HL-60 (cell line): ENCODE results near the gene RSU1.

Experiments
- DNase-seq, 2 experiments: peaks; one replicate each; pipeline ENCODE4 v3.0.0-alpha.2; 2010 to 2020; ENCODE audit warnings: low read depth in 1 of 2, low spot score in 1 of 2
- H3K27ac ChIP-seq: fragments of 250-450 bp; sonication (Bioruptor Pico); replicated peaks from 2 replicates; pipeline ENCODE4 v1.5.1; 2020; ENCODE audit warnings: mild to moderate bottlenecking, moderate library complexity
- H3K27me3 ChIP-seq: fragments of 250-450 bp; sonication (Bioruptor Pico); 2 replicates; pipeline ENCODE4 v1.5.1; 2021; ENCODE audit warnings: mild to moderate bottlenecking, moderate library complexity; ENCODE audit not compliant: insufficient read depth, poor library complexity, severe bottlenecking
- H3K4me3 ChIP-seq: replicated peaks from 2 replicates; pipeline ENCODE4 v1.5.1; 2011; ENCODE audit warnings: mild to moderate bottlenecking, control low read depth, low read length; ENCODE audit not compliant: insufficient read depth
- CTCF ChIP-seq: IDR thresholded peaks from one replicate; pipeline ENCODE4 v1.5.1; 2011; ENCODE audit warnings: low read length, control low read depth, inconsistent platforms; ENCODE audit not compliant: insufficient read depth
- GABPA ChIP-seq: IDR thresholded peaks from 2 replicates; pipeline ENCODE4 v1.6.1; 2012; ENCODE audit warnings: low read depth
- POLR2AphosphoS5 ChIP-seq: IDR thresholded peaks from 2 replicates; pipeline ENCODE4 v1.6.1; 2012; ENCODE audit warnings: low read depth
- REST ChIP-seq: IDR thresholded peaks from 2 replicates; pipeline ENCODE4 v1.6.1; 2012; ENCODE audit warnings: low read depth; ENCODE audit not compliant: insufficient replicate concordance
- SPI1 ChIP-seq: IDR thresholded peaks from 2 replicates; pipeline ENCODE4 v1.6.1; 2012; ENCODE audit warnings: low read depth, mild to moderate bottlenecking, borderline replicate concordance

RSU1 gene

GRCh38 chr10:16863766-16864165 lies 46.5 kb upstream of the RSU1 start:
- TF ChIP-seq CTCF (no peak), SPI1 (no peak), REST (no peak), GABPA (no peak), POLR2AphosphoS5 (no peak)
- no peak overlapping the region for H3K4me3 ChIP-seq

GRCh38 chr10:16857419-16857818 lies 40.2 kb upstream of the RSU1 start:
- TF ChIP-seq GABPA (no peak), CTCF (no peak), SPI1 (no peak), POLR2AphosphoS5 (no peak), REST (no peak)
- no peak for DNase-seq
- Histone ChIP-seq H3K27ac (no peak overlapping the region), H3K27me3 (no peaks in the 10 kb centered on the region), H3K4me3 (no peak overlapping the region)

More at GRCh38 chr10:16863766-16864165, 46.5 kb upstream of the RSU1 start:
- Histone ChIP-seq H3K27me3 (no peaks in the 10 kb centered on the region), H3K27ac (no peak overlapping the region)
- no peak for DNase-seq

GRCh38 chr10:16856567-16856966 lies 39.3 kb upstream of the RSU1 start:
- no peak for TF ChIP-seq POLR2AphosphoS5
- TF ChIP-seq GABPA, result no peak
- TF ChIP-seq CTCF, result no peak
- no peak for TF ChIP-seq REST
- no peak for TF ChIP-seq SPI1
- Histone ChIP-seq H3K27me3 (no peaks in the 10 kb centered on the region), H3K4me3 (no peak overlapping the region), H3K27ac (no peak overlapping the region)
- no peak for DNase-seq
